CD4-positive, alpha-beta T cell (primary cell): ENCODE results near the gene TMEM54. TPM values are rescaled to one million over a fixed set of nuclear protein-coding genes. Genes with fewer than 3 reads are reported as not detected.

Experiments
- ATAC-seq: fragments of 200-7000 bp; cut with Tn5 transposase; one replicate; pipeline ENCODE4 v1.10.0; 2022; ENCODE audit warnings: mild to moderate bottlenecking; ENCODE audit not compliant: poor library complexity
- CTCF ChIA-PET: fragments of 350-600 bp; sonication (Branson Sonifier 250); formaldehyde crosslinking; loops from one replicate; lab custom pipeline; 2021; ENCODE audit warnings: antibody characterized with exemption, inconsistent platforms; lab: Charles Lee
- POLR2A ChIA-PET: fragments of 350-600 bp; sonication (Branson Sonifier 250); formaldehyde crosslinking; loops from one replicate; lab custom pipeline; 2021; ENCODE audit warnings: antibody characterized with exemption, inconsistent platforms; lab: Charles Lee
- DNase-seq, 14 experiments: peaks; one replicate each; pipeline ENCODE4 v3.0.0-alpha.2; 2013 to 2020; ENCODE audit warnings: mixed read lengths in 2 of 14
- H3K27ac ChIP-seq, 2 donors: one replicate each; pipeline versions ENCODE4 v1.5.1 to v1.7.0; 2013; ENCODE audit warnings: low read length in 2 of 2, low read depth in 1 of 2, mild to moderate bottlenecking in 1 of 2
- H3K27me3 ChIP-seq, 2 experiments: 1 replicate in 1 of 2; 2 replicates in 1 of 2; pipeline versions ENCODE4 v1.6.1 to v1.7.0; 2013; ENCODE audit warnings: low read length in 2 of 2, control low read depth in 1 of 2, mild to moderate bottlenecking in 1 of 2, moderate library complexity in 1 of 2; ENCODE audit not compliant: insufficient read depth in 2 of 2, control insufficient read depth in 1 of 2
- H3K36me3 ChIP-seq: one replicate; pipeline ENCODE4 v1.6.1; 2013; ENCODE audit warnings: low read length, control low read depth; ENCODE audit not compliant: insufficient read depth
- H3K4me1 ChIP-seq: one replicate; pipeline ENCODE4 v1.6.1; 2013; ENCODE audit warnings: low read length, control low read depth; ENCODE audit not compliant: insufficient read depth
- H3K4me3 ChIP-seq: one replicate; pipeline ENCODE4 v1.5.1; 2013; ENCODE audit warnings: mild to moderate bottlenecking, low read length, moderate library complexity
- H3K9me3 ChIP-seq, 2 experiments: 1 replicate in 1 of 2; 2 replicates in 1 of 2; pipeline versions ENCODE4 v1.6.1 to v1.7.0; 2013; ENCODE audit warnings: low read length in 2 of 2, mild to moderate bottlenecking in 2 of 2, control low read depth in 1 of 2, moderate library complexity in 1 of 2; ENCODE audit not compliant: control insufficient read depth in 1 of 2, insufficient read depth in 1 of 2
- H3K27ac Mint-ChIP-seq: one replicate; pipeline ENCODE4 v1.8.0; 2020; ENCODE audit warnings: mixed read lengths
- H3K27me3 Mint-ChIP-seq: one replicate; pipeline ENCODE4 v1.8.0; 2021; ENCODE audit warnings: mixed read lengths
- H3K36me3 Mint-ChIP-seq: one replicate; pipeline ENCODE4 v1.8.0; 2021; ENCODE audit warnings: low read depth, mixed read lengths
- H3K4me1 Mint-ChIP-seq: one replicate; pipeline ENCODE4 v1.8.0; 2021; ENCODE audit warnings: low read depth, mixed read lengths
- H3K4me3 Mint-ChIP-seq: one replicate; pipeline ENCODE4 v1.8.0; 2020; ENCODE audit warnings: mild to moderate bottlenecking, mixed read lengths
- H3K9me3 Mint-ChIP-seq: one replicate; pipeline ENCODE4 v1.8.0; 2020; ENCODE audit warnings: mixed read lengths
- CTCF ChIP-seq: fragments of 200-600 bp; IDR thresholded peaks from one replicate; pipeline ENCODE4 v1.8.0; 2022; ENCODE audit warnings: antibody characterized with exemption, mild to moderate bottlenecking
- intact Hi-C, 2 experiments: fragments of 100-400 bp; cut with DNase I in 1 of 2; cut with micrococcal nuclease in 1 of 2; formaldehyde crosslinking; loops; one replicate each; pipeline versions ENCODE4 v1.15.1 to v1.9.0; 2023 to 2025; cut with DNase I, micrococcal nuclease
- total RNA-seq, 174 experiments: library from RNA in 2 of 174; stranded (reverse) in 2 of 174; gene quantifications; one replicate each; pipeline ENCODE4 v1.2.3 and lab custom pipeline; 2021 to 2026

The TMEM54 gene
- total RNA-seq, 2 experiments from 2014 or later: not detected

GRCh38 chr1:32887623-32888022 lies 13.6 kb downstream of the TMEM54 start:
- Mint-ChIP-seq H3K36me3 (no peaks in the 10 kb centered on the region), H3K9me3 (no peaks in the 10 kb centered on the region), H3K27me3 (peaks cover 87% of the 10 kb centered on the region), H3K4me3 (no peak overlapping the region), H3K27ac (no peak overlapping the region), H3K4me1 (peaks cover 9% of the 10 kb centered on the region)
- peaks cover 65 to 93% of the 10 kb centered on the region in 2 experiments for H3K27me3 ChIP-seq
- H3K4me1 ChIP-seq: peaks cover 15% of the 10 kb centered on the region
- H3K4me3 ChIP-seq: no peak overlapping the region
- no peak for TF ChIP-seq CTCF
- H3K27ac ChIP-seq: no peak overlapping the region
- no peak for ATAC-seq
- H3K36me3 ChIP-seq: no peaks in the 10 kb centered on the region
- ChIA-PET CTCF (no interaction called here), POLR2A (no interaction called here)
- H3K9me3 ChIP-seq: peaks cover 0 to 24% of the 10 kb centered on the region in 2 experiments
- no peak for DNase-seq
- intact Hi-C loops: no loop called here

DNA sequence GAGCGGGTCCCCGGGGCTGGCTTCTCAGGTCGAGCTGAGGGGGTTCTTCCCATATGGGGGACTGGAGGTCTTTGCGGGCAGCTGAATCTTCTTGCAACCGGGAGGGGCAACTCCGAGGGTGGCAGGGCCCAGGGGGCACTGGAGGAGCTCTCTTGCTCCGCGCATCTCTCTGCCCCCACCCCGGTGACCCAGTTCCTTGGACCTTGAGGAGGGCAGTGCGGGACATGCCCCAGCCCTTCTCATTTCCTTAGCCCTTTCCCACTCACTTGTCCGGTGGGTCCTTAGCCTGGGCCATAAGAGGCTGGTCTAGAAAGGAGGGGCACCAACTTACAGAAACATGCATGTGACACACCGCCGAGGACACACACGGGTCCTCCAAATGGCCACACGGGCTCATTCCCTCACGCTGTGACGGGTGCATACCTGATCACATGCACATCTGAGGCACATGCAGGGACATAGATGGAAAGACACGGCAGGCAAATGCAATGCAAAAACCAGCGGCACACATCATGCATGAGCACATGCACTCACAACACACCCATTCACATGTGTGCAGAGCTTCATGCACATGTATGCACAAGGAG lies 14.3 kb downstream of the TMEM54 start:
- H3K36me3 ChIP-seq: no peaks in the 10 kb centered on the region
- no peak overlapping the region for H3K27ac ChIP-seq
- peaks cover 2% of the 10 kb centered on the region for H3K4me1 Mint-ChIP-seq
- H3K27me3 Mint-ChIP-seq: peaks cover 80% of the 10 kb centered on the region
- H3K27ac Mint-ChIP-seq: no peak overlapping the region
- TF ChIP-seq CTCF: no peak
- no peak for DNase-seq
- H3K9me3 ChIP-seq: peaks cover 0 to 20% of the 10 kb centered on the region in 2 experiments
- intact Hi-C loops: no loop called here
- no peak overlapping the region for H3K4me3 Mint-ChIP-seq
- peaks cover 13% of the 10 kb centered on the region for H3K4me1 ChIP-seq
- POLR2A ChIA-PET: no interaction called here
- no peak for ATAC-seq
- H3K27me3 ChIP-seq: peaks cover 58 to 91% of the 10 kb centered on the region in 2 experiments
- CTCF ChIA-PET: no interaction called here
- no peaks in the 10 kb centered on the region for H3K36me3 Mint-ChIP-seq
- H3K9me3 Mint-ChIP-seq: no peaks in the 10 kb centered on the region
- H3K4me3 ChIP-seq: no peak overlapping the region

DNA sequence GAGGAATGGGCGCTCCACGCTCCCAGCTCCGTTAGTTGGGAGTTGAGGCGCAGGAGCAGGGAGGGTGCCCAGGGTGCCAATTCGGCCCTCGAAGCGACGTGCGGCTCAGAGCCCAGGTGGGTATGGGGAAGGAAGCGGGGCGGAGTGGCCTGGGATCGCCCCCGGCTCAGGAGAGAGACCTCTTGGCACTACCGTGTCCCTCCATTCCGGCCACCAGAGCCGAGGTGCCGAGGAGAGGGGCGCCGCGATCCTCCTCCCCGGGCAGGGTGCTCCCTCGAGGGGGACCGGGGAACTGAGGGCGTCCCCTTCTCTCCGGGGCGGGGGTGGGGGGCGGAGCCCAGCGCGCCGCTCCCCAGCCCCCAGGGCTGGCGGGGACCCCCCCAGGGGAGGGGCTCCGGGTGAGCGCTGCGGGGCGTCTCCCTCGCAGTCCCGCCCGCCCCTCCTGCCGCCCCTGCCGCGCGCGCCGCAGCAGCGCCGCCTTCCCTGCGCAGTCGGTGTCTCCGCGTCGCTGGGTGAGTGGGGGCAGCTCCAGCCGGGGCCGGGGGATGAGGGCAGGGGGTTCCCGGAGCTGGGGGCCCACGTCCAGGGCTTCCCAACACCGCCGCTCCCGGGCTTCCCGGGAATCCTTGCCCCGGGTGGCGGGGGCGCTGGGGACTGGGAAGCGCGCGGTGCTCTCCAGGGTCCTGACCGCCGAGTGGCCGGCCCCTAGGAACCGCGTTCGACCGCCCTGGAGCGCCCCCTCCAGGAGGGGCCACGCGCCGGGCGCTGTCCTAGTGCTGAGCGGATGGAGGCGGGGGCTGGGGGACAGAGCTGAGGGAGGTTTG lies 15.0 kb downstream of the TMEM54 start, which contains the start of gene HPCA:
TSS of gene HPCA (plus strand) at position 488 of the 824 bp plus-strand sequence. CDS start 2,408 bp downstream, outside the sequence.
- Mint-ChIP-seq H3K27me3 (peaks cover 76% of the 10 kb centered on the region), H3K9me3 (no peaks in the 10 kb centered on the region), H3K4me1 (no peaks in the 10 kb centered on the region), H3K4me3 (no peak within 1 kb of the TSS), H3K27ac (no peak within 1 kb of the TSS), H3K36me3 (no peaks in the 10 kb centered on the region)
- H3K9me3 ChIP-seq: peaks cover 0 to 20% of the 10 kb centered on the region in 2 experiments
- ATAC-seq (peak; percentile 80), DNase-seq (peak in 5 of 14 experiments; percentile 9 to 58 (median 20))
- H3K36me3 ChIP-seq: no peaks in the 10 kb centered on the region
- TF ChIP-seq CTCF: no peak
- no peak within 1 kb of the TSS for H3K4me3 ChIP-seq
- no peak within 1 kb of the TSS for H3K27ac ChIP-seq
- H3K27me3 ChIP-seq: peaks cover 52 to 86% of the 10 kb centered on the region in 2 experiments
- H3K4me1 ChIP-seq: peaks cover 13% of the 10 kb centered on the region
- ChIA-PET CTCF (no interaction called here), POLR2A (no interaction called here)
- intact Hi-C loops: no loop called here
